ENCODE measurements around the gene SKOR1. TPM values are rescaled to one million over a fixed set of nuclear protein-coding genes. Genes with fewer than 3 reads are reported as not detected.

SKOR1 gene
- total RNA-seq, 1 experiment from 2014 or later = 0.13 TPM

GRCh38 chr15:67834581-67835296 lies 9.4 kb downstream of the SKOR1 start:
- no peaks in the 10 kb centered on the region for H4K20me1 ChIP-seq (ENCODE audit: control insufficient read depth, insufficient read depth, insufficient read length)
- H3K9me3 ChIP-seq (ENCODE audit: control insufficient read depth, low read depth, low read length) = no peaks in the 10 kb centered on the region
- TF ChIP-seq CTCF (conservative IDR thresholded peaks at IDR 0.05) = no peak
- H3K79me1 ChIP-seq (ENCODE audit: insufficient read depth, low read depth, low read length, poor library complexity, severe bottlenecking) = no peaks in the 10 kb centered on the region
- H2BK5ac ChIP-seq (ENCODE audit: insufficient read length, low read length) = no peak overlapping the region
- H2BK120ac ChIP-seq (ENCODE audit: low read depth, low read length, poor library complexity, severe bottlenecking) = no peak overlapping the region
- WGBS (ENCODE audit: extremely low coverage, insufficient read length, low lambda C conversion rate) = no CpG with 5 or more reads among the region's 59 CpGs
- H3K56ac ChIP-seq (ENCODE audit: insufficient read length, low read depth, low read length) = no peak overlapping the region
- no peak overlapping the region for H3K27ac Mint-ChIP-seq
- H3K36me3 Mint-ChIP-seq (ENCODE audit: insufficient read depth in 1 of 3, low read depth in 3 of 3) = no peaks in the 10 kb centered on the region; a peak in 2 of 7 replicates
- H3K27ac ChIP-seq (ENCODE audit: insufficient read length, low read depth, low read length) = no peak overlapping the region
- H3K9ac ChIP-seq (ENCODE audit: extremely low read depth, insufficient read length, low read length) = no peak overlapping the region
- no peak overlapping the region for H2BK20ac ChIP-seq (ENCODE audit: low read depth, low read length, poor library complexity, severe bottlenecking)
- H3K23me2 ChIP-seq (ENCODE audit: insufficient read length, low read depth, low read length, poor library complexity, severe bottlenecking) = peaks cover 18% of the 10 kb centered on the region
- H3K27me3 ChIP-seq (ENCODE audit: insufficient read depth, low read length) = peaks cover 79% of the 10 kb centered on the region
- H2BK12ac ChIP-seq (ENCODE audit: insufficient read length, low read depth, low read length) = no peak overlapping the region
- no peak overlapping the region for H3T11ph ChIP-seq (ENCODE audit: low read length)
- no peak overlapping the region for H2AK5ac ChIP-seq (ENCODE audit: insufficient read length, low read length)
- H3K4me1 ChIP-seq (ENCODE audit: insufficient read depth, low read length) = peaks cover 7% of the 10 kb centered on the region; the same call in 1 of the 2 replicates
- H3K9me3 Mint-ChIP-seq = peaks cover 0 to 4% of the 10 kb centered on the region in 2 experiments; a peak in 2 of 5 replicates
- no peaks in the 10 kb centered on the region for H3K79me2 ChIP-seq (ENCODE audit: insufficient read depth, low read length)
- H3K4me3 Mint-ChIP-seq = peak overlapping the region; percentile 52 to 75
- H4K8ac ChIP-seq (replicated peaks; ENCODE audit: insufficient read length, low read depth, low read length) = no peak overlapping the region
- no peak overlapping the region for H3K23ac ChIP-seq (ENCODE audit: insufficient read length, low read depth, low read length)
- no peak for DNase-seq
- no peak overlapping the region for H4K5ac ChIP-seq (ENCODE audit: insufficient read length, low read depth, low read length)
- peaks cover 93% of the 10 kb centered on the region for H3K27me3 Mint-ChIP-seq (ENCODE audit: low read depth)
- H3K4me1 Mint-ChIP-seq = peaks cover 45 to 50% of the 10 kb centered on the region in 2 experiments
- peak overlapping the region; percentile 77 for H3K4me2 ChIP-seq (ENCODE audit: insufficient read depth, insufficient read length, low read length)
- H3K14ac ChIP-seq (ENCODE audit: insufficient read depth, low read length) = no peak overlapping the region
- H3K18ac ChIP-seq (ENCODE audit: insufficient read length, low read depth, low read length) = no peak overlapping the region
- H3K4ac ChIP-seq (ENCODE audit: low read depth, low read length) = no peak overlapping the region
- no peak overlapping the region for H2AFZ ChIP-seq (ENCODE audit: low read length)
- H4K91ac ChIP-seq (ENCODE audit: insufficient read length, low read depth, low read length) = no peak overlapping the region
- no peak overlapping the region for H2BK15ac ChIP-seq (ENCODE audit: low read depth, low read length)
